H9 (cell line): ENCODE data around the gene C9. TPM values are rescaled to one million over a fixed set of nuclear protein-coding genes. Genes with fewer than 3 reads are reported as not detected.

Experiments used
- DNase-seq: peaks from one replicate; pipeline ENCODE4 v3.0.0-alpha.2; 2017
- H2AFZ ChIP-seq: one replicate; pipeline ENCODE4 v1.6.1; 2013; ENCODE audit warnings: mild to moderate bottlenecking, low read length, control low read depth, moderate library complexity
- H2AK5ac ChIP-seq: 2 replicates; pipeline ENCODE4 v1.6.1; 2013; ENCODE audit warnings: low read length, control low read depth, mixed read lengths; ENCODE audit not compliant: insufficient read length
- H2BK120ac ChIP-seq: one replicate; pipeline ENCODE4 v1.6.1; 2013; ENCODE audit warnings: low read depth, mild to moderate bottlenecking, low read length, control low read depth, inconsistent platforms; ENCODE audit not compliant: poor library complexity, severe bottlenecking
- H2BK12ac ChIP-seq: 2 replicates; pipeline ENCODE4 v1.6.1; 2013; ENCODE audit warnings: low read length, control low read depth, mixed read lengths, low read depth; ENCODE audit not compliant: insufficient read length
- H2BK15ac ChIP-seq: 2 replicates; pipeline ENCODE4 v1.6.1; 2013; ENCODE audit warnings: low read depth, low read length, control low read depth
- H2BK20ac ChIP-seq: one replicate; pipeline ENCODE4 v1.6.1; 2013; ENCODE audit warnings: low read depth, mild to moderate bottlenecking, low read length, control low read depth, inconsistent platforms; ENCODE audit not compliant: poor library complexity, severe bottlenecking
- H2BK5ac ChIP-seq: 2 replicates; pipeline ENCODE4 v1.6.1; 2013; ENCODE audit warnings: low read length, control low read depth, mixed read lengths; ENCODE audit not compliant: insufficient read length
- H3K14ac ChIP-seq: 2 replicates; pipeline ENCODE4 v1.6.1; 2013; ENCODE audit warnings: low read length, control low read depth; ENCODE audit not compliant: insufficient read depth
- H3K18ac ChIP-seq: 2 replicates; pipeline ENCODE4 v1.6.1; 2013; ENCODE audit warnings: low read depth, mild to moderate bottlenecking, mixed read lengths, low read length, control low read depth; ENCODE audit not compliant: insufficient read length
- H3K23ac ChIP-seq: 2 replicates; pipeline ENCODE4 v1.6.1; 2013; ENCODE audit warnings: low read length, control low read depth, mixed read lengths, low read depth; ENCODE audit not compliant: insufficient read length
- H3K23me2 ChIP-seq: 2 replicates; pipeline ENCODE4 v1.6.1; 2013; ENCODE audit warnings: low read depth, mild to moderate bottlenecking, mixed read lengths, low read length, control low read depth; ENCODE audit not compliant: insufficient read length, poor library complexity, severe bottlenecking
- H3K27ac ChIP-seq: 2 replicates; pipeline ENCODE4 v1.5.1; 2013; ENCODE audit warnings: low read length, control low read depth, mixed read lengths, low read depth; ENCODE audit not compliant: insufficient read length
- H3K27me3 ChIP-seq: 2 replicates; pipeline ENCODE4 v1.6.1; 2013; ENCODE audit warnings: low read length, control low read depth, inconsistent platforms; ENCODE audit not compliant: insufficient read depth
- H3K4ac ChIP-seq: 2 replicates; pipeline ENCODE4 v1.6.1; 2013; ENCODE audit warnings: low read depth, mild to moderate bottlenecking, control low read depth, inconsistent platforms, low read length, moderate library complexity
- H3K4me1 ChIP-seq: 2 replicates; pipeline ENCODE4 v1.6.1; 2013; ENCODE audit warnings: low read length, control low read depth, inconsistent platforms; ENCODE audit not compliant: insufficient read depth
- H3K4me2 ChIP-seq: 2 replicates; pipeline ENCODE4 v1.6.1; 2013; ENCODE audit warnings: low read length, control low read depth, mixed read lengths; ENCODE audit not compliant: insufficient read length, insufficient read depth
- H3K56ac ChIP-seq: 2 replicates; pipeline ENCODE4 v1.6.1; 2013; ENCODE audit warnings: low read depth, mild to moderate bottlenecking, mixed read lengths, low read length, control low read depth; ENCODE audit not compliant: insufficient read length
- H3K79me1 ChIP-seq: 2 replicates; pipeline ENCODE4 v1.6.1; 2013; ENCODE audit warnings: low read depth, mild to moderate bottlenecking, moderate library complexity, low read length, control low read depth, inconsistent platforms; ENCODE audit not compliant: insufficient read depth, poor library complexity, severe bottlenecking
- H3K79me2 ChIP-seq: 2 replicates; pipeline ENCODE4 v1.6.1; 2013; ENCODE audit warnings: low read length, control low read depth, inconsistent platforms; ENCODE audit not compliant: insufficient read depth
- H3K9ac ChIP-seq: 2 replicates; pipeline ENCODE4 v1.6.1; 2013; ENCODE audit warnings: low read length, control low read depth, mixed read lengths; ENCODE audit not compliant: insufficient read length; ENCODE audit errors: extremely low read depth
- H3K9me3 ChIP-seq: one replicate; pipeline ENCODE4 v1.6.1; 2013; ENCODE audit warnings: low read depth, low read length, inconsistent platforms; ENCODE audit not compliant: control insufficient read depth
- H3T11ph ChIP-seq: one replicate; pipeline ENCODE4 v1.6.1; 2013; ENCODE audit warnings: mild to moderate bottlenecking, low read length, control low read depth, inconsistent platforms
- H4K20me1 ChIP-seq: one replicate; pipeline ENCODE4 v1.6.1; 2013; ENCODE audit not compliant: control insufficient read depth, insufficient read length, insufficient read depth
- H4K5ac ChIP-seq: 2 replicates; pipeline ENCODE4 v1.6.1; 2013; ENCODE audit warnings: low read depth, mild to moderate bottlenecking, mixed read lengths, low read length, control low read depth; ENCODE audit not compliant: insufficient read length
- H4K8ac ChIP-seq: replicated peaks from 2 replicates; pipeline ENCODE4 v1.6.1; 2013; ENCODE audit warnings: low read length, control low read depth, mixed read lengths, low read depth; ENCODE audit not compliant: insufficient read length
- H4K91ac ChIP-seq: 2 replicates; pipeline ENCODE4 v1.6.1; 2013; ENCODE audit warnings: low read depth, mild to moderate bottlenecking, moderate library complexity, mixed read lengths, low read length, control low read depth; ENCODE audit not compliant: insufficient read length
- H3K27ac Mint-ChIP-seq, 3 experiments: 2 replicates in 2 of 3; 3 replicates in 1 of 3; pipeline ENCODE4 v1.8.0; 2020 to 2021; ENCODE audit warnings: mixed read lengths in 3 of 3, mild to moderate bottlenecking in 1 of 3, moderate library complexity in 1 of 3
- H3K27me3 Mint-ChIP-seq: 2 replicates; pipeline ENCODE4 v1.8.0; 2021; ENCODE audit warnings: low read depth, mild to moderate bottlenecking, moderate library complexity, mixed read lengths
- H3K36me3 Mint-ChIP-seq, 3 experiments: 2 replicates in 2 of 3; 3 replicates in 1 of 3; pipeline ENCODE4 v1.8.0; 2020 to 2021; ENCODE audit warnings: low read depth in 3 of 3, mixed read lengths in 3 of 3; ENCODE audit not compliant: insufficient read depth in 1 of 3
- H3K4me1 Mint-ChIP-seq, 2 experiments: 2 replicates each; pipeline ENCODE4 v1.8.0; 2020; ENCODE audit warnings: mixed read lengths in 2 of 2
- H3K4me3 Mint-ChIP-seq, 2 experiments: 2 replicates in 1 of 2; 3 replicates in 1 of 2; pipeline ENCODE4 v1.8.0; 2020 to 2021; ENCODE audit warnings: mild to moderate bottlenecking in 2 of 2, mixed read lengths in 2 of 2, moderate library complexity in 1 of 2
- H3K9me3 Mint-ChIP-seq, 2 experiments: 2 replicates in 1 of 2; 3 replicates in 1 of 2; pipeline ENCODE4 v1.8.0; 2020; ENCODE audit warnings: mild to moderate bottlenecking in 2 of 2, mixed read lengths in 2 of 2, moderate library complexity in 1 of 2
- WGBS: extraction: QIAGEN DNeasy Blood & Tissue Kit; methylation state at CpG from one replicate; pipeline ENCODE4 v1.1.7; 2013; ENCODE audit warnings: missing lambda C conversion rate, low lambda C conversion rate, mixed read lengths; ENCODE audit not compliant: insufficient read length; ENCODE audit errors: extremely low coverage; 5-methylcytosine and 5-hydroxymethylcytosine counted together
- total RNA-seq: library from RNA; stranded (reverse); gene quantifications from 2 replicates; pipeline ENCODE4 v1.2.1, GENCODE V29; 2021
- TF ChIP-seq, protein P1 (sequence below): fragments of 200-600 bp; sonication (generic); conservative IDR thresholded peaks from 3 replicates; pipeline ENCODE4 v1.8.0; 2021; ENCODE audit warnings: antibody characterized with exemption, mild to moderate bottlenecking

Gene C9
- total RNA-seq, 1 experiment from 2014 or later, result not detected

DNA sequence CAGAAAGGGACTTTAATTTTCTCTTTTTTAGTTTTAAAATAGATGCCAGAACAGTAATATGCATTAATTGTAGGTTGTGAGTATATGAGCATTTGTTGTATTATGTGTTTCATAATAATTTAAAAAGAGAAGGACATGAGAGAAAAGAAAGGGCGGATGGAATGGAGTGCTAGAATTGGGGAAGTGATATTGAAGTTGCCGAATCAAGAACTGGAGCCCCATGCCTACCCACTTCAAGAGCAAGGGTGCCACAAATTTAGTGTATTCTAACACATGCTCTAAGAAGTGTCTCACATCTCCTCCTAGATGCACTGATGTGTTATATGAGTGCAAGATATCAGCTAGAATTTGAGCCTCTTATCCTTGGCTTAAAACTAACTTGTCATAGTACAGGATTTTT lies 101.3 kb downstream of the C9 start:
- H3T11ph ChIP-seq, result no peak overlapping the region
- no peaks in the 10 kb centered on the region for H3K79me1 ChIP-seq
- no peak overlapping the region for H2BK15ac ChIP-seq
- H3K4me1 Mint-ChIP-seq, result no peaks in the 10 kb centered on the region
- TF ChIP-seq, protein P1, sequence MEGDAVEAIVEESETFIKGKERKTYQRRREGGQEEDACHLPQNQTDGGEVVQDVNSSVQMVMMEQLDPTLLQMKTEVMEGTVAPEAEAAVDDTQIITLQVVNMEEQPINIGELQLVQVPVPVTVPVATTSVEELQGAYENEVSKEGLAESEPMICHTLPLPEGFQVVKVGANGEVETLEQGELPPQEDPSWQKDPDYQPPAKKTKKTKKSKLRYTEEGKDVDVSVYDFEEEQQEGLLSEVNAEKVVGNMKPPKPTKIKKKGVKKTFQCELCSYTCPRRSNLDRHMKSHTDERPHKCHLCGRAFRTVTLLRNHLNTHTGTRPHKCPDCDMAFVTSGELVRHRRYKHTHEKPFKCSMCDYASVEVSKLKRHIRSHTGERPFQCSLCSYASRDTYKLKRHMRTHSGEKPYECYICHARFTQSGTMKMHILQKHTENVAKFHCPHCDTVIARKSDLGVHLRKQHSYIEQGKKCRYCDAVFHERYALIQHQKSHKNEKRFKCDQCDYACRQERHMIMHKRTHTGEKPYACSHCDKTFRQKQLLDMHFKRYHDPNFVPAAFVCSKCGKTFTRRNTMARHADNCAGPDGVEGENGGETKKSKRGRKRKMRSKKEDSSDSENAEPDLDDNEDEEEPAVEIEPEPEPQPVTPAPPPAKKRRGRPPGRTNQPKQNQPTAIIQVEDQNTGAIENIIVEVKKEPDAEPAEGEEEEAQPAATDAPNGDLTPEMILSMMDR, result no peak
- no peak overlapping the region for H3K27ac Mint-ChIP-seq
- WGBS, result no CpG with 5 or more reads among the region's 2 CpGs
- no peak overlapping the region for H2BK20ac ChIP-seq
- no peaks in the 10 kb centered on the region for H4K20me1 ChIP-seq
- H3K4me3 Mint-ChIP-seq, result no peak overlapping the region
- no peaks in the 10 kb centered on the region for H3K23me2 ChIP-seq
- H3K9me3 Mint-ChIP-seq, result no peaks in the 10 kb centered on the region; a peak in 1 of 5 replicates
- H2BK120ac ChIP-seq, result no peak overlapping the region
- H3K4me1 ChIP-seq, result no peaks in the 10 kb centered on the region
- H3K56ac ChIP-seq, result no peak overlapping the region
- no peak overlapping the region for H2BK12ac ChIP-seq
- DNase-seq, result no peak
- no peak overlapping the region for H3K4ac ChIP-seq
- no peak overlapping the region for H2BK5ac ChIP-seq
- no peaks in the 10 kb centered on the region for H3K36me3 Mint-ChIP-seq
- no peak overlapping the region for H3K23ac ChIP-seq
- H3K18ac ChIP-seq, result no peak overlapping the region
- H2AFZ ChIP-seq, result no peak overlapping the region
- no peak overlapping the region for H4K91ac ChIP-seq
- H3K79me2 ChIP-seq, result no peaks in the 10 kb centered on the region
- no peak overlapping the region for H2AK5ac ChIP-seq
- no peak overlapping the region for H4K5ac ChIP-seq
- H3K27me3 ChIP-seq, result no peaks in the 10 kb centered on the region
- no peaks in the 10 kb centered on the region for H3K9me3 ChIP-seq
- H4K8ac ChIP-seq, result no peak overlapping the region
- no peaks in the 10 kb centered on the region; the same call in 1 of the 2 replicates for H3K27me3 Mint-ChIP-seq
- no peak overlapping the region for H3K14ac ChIP-seq
- no peak overlapping the region for H3K4me2 ChIP-seq
- H3K27ac ChIP-seq, result no peak overlapping the region
- no peak overlapping the region for H3K9ac ChIP-seq
